Lower lobe of right lung (tissue), 2 donors: Measurements from ENCODE around the gene CCT8. TPM values are rescaled to one million over a fixed set of nuclear protein-coding genes. Genes with fewer than 3 reads are reported as not detected.

Experiments
- ATAC-seq, 2 donors: fragments of 200-7000 bp; cut with Tn5 transposase; one replicate each; pipeline ENCODE4 v1.9.1; 2020 to 2022; ENCODE audit warnings: mild to moderate bottlenecking in 2 of 2, moderate library complexity in 2 of 2
- DNase-seq: peaks from one replicate; pipeline ENCODE4 v3.0.0-alpha.2; 2020
- H3K27ac ChIP-seq: fragments of 200-600 bp; one replicate; pipeline ENCODE4 v1.8.0; 2022
- H3K27me3 ChIP-seq: fragments of 200-600 bp; one replicate; pipeline ENCODE4 v1.8.0; 2022; ENCODE audit warnings: low read depth
- H3K36me3 ChIP-seq: fragments of 200-600 bp; one replicate; pipeline ENCODE4 v1.8.0; 2022; ENCODE audit warnings: mild to moderate bottlenecking
- H3K4me1 ChIP-seq: fragments of 200-600 bp; one replicate; pipeline ENCODE4 v1.8.0; 2022
- H3K4me3 ChIP-seq: fragments of 200-600 bp; one replicate; pipeline ENCODE4 v1.8.0; 2022; ENCODE audit warnings: mild to moderate bottlenecking
- H3K9me3 ChIP-seq: fragments of 200-600 bp; one replicate; pipeline ENCODE4 v1.8.0; 2022
- intact Hi-C: fragments of 100-400 bp; cut with DNase I; formaldehyde crosslinking; loops from one replicate; pipeline ENCODE4 v1.11.0; 2022
- total RNA-seq: library from RNA; stranded (reverse); fragmentation: NEBNext Ultra II Directional; extraction: Animal tissue kit (Norgen Biotek cat#: 25700); gene quantifications from one replicate; pipeline ENCODE4 v1.2.1, GENCODE V29; 2021
- TF ChIP-seq, protein P1 (sequence below): fragments of 200-600 bp; IDR thresholded peaks from one replicate; pipeline ENCODE4 v1.8.0; 2022; ENCODE audit warnings: antibody characterized with exemption, mild to moderate bottlenecking
- donor health status: DM: no; HTN: yes; CAD: no; lungs with severe emphysema.

The CCT8 gene
- total RNA-seq, 1 donor from 2014 or later, result 111 TPM

DNA sequence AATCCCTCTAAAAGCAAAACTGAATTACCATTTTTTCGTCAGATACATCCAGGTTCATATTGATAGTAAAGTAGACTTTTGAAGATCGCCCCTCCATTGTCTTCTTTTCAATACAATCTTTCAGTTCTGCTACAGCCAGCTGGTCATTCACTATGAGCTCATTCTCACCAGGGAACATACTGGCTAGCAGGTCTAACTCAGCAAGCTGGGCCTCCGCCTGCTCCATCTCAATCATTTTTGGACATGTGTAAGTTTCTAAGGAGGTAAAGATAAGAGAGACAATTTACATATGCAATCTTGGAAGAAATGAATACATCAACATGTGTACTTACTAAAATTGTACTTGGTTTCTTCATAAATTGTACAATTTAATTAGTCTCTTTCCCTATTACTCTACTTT, 65.1 kb downstream of the CCT8 start:
- Histone ChIP-seq H3K27ac (no peak overlapping the region), H3K36me3 (peaks cover 19% of the 10 kb centered on the region), H3K9me3 (no peaks in the 10 kb centered on the region), H3K4me3 (no peak overlapping the region), H3K27me3 (no peaks in the 10 kb centered on the region), H3K4me1 (peaks cover 6% of the 10 kb centered on the region)
- TF ChIP-seq, protein P1, sequence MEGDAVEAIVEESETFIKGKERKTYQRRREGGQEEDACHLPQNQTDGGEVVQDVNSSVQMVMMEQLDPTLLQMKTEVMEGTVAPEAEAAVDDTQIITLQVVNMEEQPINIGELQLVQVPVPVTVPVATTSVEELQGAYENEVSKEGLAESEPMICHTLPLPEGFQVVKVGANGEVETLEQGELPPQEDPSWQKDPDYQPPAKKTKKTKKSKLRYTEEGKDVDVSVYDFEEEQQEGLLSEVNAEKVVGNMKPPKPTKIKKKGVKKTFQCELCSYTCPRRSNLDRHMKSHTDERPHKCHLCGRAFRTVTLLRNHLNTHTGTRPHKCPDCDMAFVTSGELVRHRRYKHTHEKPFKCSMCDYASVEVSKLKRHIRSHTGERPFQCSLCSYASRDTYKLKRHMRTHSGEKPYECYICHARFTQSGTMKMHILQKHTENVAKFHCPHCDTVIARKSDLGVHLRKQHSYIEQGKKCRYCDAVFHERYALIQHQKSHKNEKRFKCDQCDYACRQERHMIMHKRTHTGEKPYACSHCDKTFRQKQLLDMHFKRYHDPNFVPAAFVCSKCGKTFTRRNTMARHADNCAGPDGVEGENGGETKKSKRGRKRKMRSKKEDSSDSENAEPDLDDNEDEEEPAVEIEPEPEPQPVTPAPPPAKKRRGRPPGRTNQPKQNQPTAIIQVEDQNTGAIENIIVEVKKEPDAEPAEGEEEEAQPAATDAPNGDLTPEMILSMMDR, result no peak
- ATAC-seq, result no peak
- intact Hi-C loops, result no loop called here
- DNase-seq, result no peak

DNA sequence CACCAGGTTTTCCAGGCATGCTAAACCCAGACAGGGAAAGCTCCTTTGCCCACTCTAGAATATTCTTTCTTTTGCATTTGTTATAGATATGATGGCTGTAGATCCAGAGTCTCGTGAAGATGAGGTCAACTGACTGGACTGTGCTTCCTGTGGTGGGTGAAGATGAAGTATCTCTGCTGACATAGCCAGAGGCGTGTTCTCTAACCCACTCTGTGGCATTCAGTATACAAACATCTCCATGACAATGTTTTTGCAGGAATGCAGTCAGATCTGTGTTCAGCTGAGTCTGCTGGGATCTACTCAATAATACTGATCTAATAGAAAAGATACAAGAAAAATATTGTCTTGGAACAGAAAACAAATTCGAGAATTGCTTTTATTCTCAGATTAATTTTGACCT, 65.6 kb downstream of the CCT8 start:
- H3K9me3 ChIP-seq, result no peaks in the 10 kb centered on the region
- H3K27ac ChIP-seq, result no peak overlapping the region
- peaks cover 7% of the 10 kb centered on the region for H3K4me1 ChIP-seq
- H3K27me3 ChIP-seq, result no peaks in the 10 kb centered on the region
- DNase-seq (no peak), ATAC-seq (no peak)
- H3K4me3 ChIP-seq, result no peak overlapping the region
- H3K36me3 ChIP-seq, result peaks cover 19% of the 10 kb centered on the region
- intact Hi-C loops, result no loop called here
- TF ChIP-seq, protein P1, result no peak

DNA sequence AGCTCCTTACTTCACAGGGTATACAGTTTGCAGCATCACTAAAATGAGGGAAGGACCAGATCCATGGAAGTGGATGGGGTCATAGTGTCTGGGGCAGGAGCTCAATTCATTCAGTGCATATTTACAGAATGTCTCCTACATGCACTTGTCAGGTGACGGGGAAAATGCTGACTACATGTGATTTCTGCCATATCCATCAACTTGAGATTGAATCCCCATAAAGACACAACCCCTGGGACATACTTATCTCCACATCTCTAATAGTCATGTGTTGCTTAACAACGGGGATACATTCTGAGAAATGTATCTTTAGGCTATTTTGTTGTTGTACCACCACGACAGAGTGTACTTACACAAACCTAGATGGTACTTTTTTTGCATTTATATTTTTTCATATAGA, 66.3 kb downstream of the CCT8 start:
- ATAC-seq, result no peak
- H3K27me3 ChIP-seq, result no peaks in the 10 kb centered on the region
- H3K27ac ChIP-seq, result no peak overlapping the region
- peaks cover 7% of the 10 kb centered on the region for H3K4me1 ChIP-seq
- no peak for DNase-seq
- no peaks in the 10 kb centered on the region for H3K9me3 ChIP-seq
- TF ChIP-seq, protein P1, result no peak
- H3K36me3 ChIP-seq, result peaks cover 19% of the 10 kb centered on the region
- intact Hi-C loops, result no loop called here
- H3K4me3 ChIP-seq, result no peak overlapping the region

Other genes with a start within 250 kb of the CCT8 start
- gene LTN1, start 80.8 kb downstream of the CCT8 start, total RNA-seq, result 22.0 TPM
- 10.8 TPM for gene RWDD2B, start 54.3 kb downstream of the CCT8 start, total RNA-seq
- 33.4 TPM for gene USP16, start 49.0 kb downstream of the CCT8 start, total RNA-seq
- gene MAP3K7CL, start 57.0 kb upstream of the CCT8 start, total RNA-seq, result 8.3 TPM
- 148 TPM for gene BACH1, start 225.3 kb upstream of the CCT8 start, total RNA-seq